WTC11 (cell line): Measurements from ENCODE around the gene ACVR2B.

Experiments used
- NFYB ChIP-seq: sonication (generic); formaldehyde crosslinking; conservative IDR thresholded peaks from 2 replicates; pipeline ENCODE4 v1.8.0; 2022; ENCODE audit warnings: low read depth, missing genetic modification reagents
- NR2C2 ChIP-seq: sonication (generic); formaldehyde crosslinking; IDR thresholded peaks from 2 replicates; pipeline ENCODE4 v1.8.0; 2022; ENCODE audit warnings: mild to moderate bottlenecking, missing genetic modification reagents
- TF ChIP-seq, protein P1 (sequence below): fragments of 200-600 bp; IDR thresholded peaks from 2 replicates; pipeline ENCODE4 v1.8.0; 2022; ENCODE audit warnings: antibody characterized with exemption

DNA sequence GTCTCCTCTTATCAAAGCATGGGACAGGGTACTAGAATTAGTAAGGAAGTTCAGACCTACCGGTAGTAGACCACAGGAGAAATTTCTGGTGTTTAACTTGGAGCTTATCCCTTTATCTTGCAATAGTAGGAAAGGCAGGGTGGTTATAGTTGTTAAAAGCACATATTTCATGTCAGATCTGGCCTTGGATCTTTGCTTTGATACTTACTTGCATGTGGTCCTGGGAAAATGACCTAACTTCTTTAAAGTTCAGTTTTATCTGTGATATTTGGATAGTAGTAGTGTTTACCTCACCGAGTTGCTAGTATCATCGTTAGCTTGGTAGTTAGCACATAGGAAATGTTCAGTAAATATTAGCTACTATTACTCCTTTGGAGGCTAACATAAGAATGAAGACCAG, 57.9 kb downstream of the ACVR2B start:
- TF ChIP-seq NR2C2 (CRISPR knock-in tag) (no peak), NFYB (CRISPR knock-in tag) (no peak)
- TF ChIP-seq, protein P1, sequence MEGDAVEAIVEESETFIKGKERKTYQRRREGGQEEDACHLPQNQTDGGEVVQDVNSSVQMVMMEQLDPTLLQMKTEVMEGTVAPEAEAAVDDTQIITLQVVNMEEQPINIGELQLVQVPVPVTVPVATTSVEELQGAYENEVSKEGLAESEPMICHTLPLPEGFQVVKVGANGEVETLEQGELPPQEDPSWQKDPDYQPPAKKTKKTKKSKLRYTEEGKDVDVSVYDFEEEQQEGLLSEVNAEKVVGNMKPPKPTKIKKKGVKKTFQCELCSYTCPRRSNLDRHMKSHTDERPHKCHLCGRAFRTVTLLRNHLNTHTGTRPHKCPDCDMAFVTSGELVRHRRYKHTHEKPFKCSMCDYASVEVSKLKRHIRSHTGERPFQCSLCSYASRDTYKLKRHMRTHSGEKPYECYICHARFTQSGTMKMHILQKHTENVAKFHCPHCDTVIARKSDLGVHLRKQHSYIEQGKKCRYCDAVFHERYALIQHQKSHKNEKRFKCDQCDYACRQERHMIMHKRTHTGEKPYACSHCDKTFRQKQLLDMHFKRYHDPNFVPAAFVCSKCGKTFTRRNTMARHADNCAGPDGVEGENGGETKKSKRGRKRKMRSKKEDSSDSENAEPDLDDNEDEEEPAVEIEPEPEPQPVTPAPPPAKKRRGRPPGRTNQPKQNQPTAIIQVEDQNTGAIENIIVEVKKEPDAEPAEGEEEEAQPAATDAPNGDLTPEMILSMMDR, result no peak
